Adrenal gland (tissue), 5 donors: ENCODE results near the gene EFNA2.

Experiments used
- POLR2A ChIP-seq, 2 donors: fragments of 450-650 bp; IDR thresholded peaks; one replicate each; pipeline ENCODE4 v1.6.1; 2017; ENCODE audit warnings: antibody characterized with exemption in 2 of 2, mild to moderate bottlenecking in 2 of 2, moderate library complexity in 1 of 2
- TF ChIP-seq, protein P1 (sequence below), 6 experiments: fragments of 450-650 bp in 4 of 6; fragments of 200-600 bp in 2 of 6; sonication (generic) in 1 of 6; IDR thresholded peaks; 1 replicate in 5 of 6; 2 replicates in 1 of 6; pipeline versions ENCODE4 v1.5.1 to v1.8.0; 2016 to 2021; ENCODE audit warnings: antibody characterized with exemption in 6 of 6, mild to moderate bottlenecking in 2 of 6, moderate library complexity in 1 of 6
- donor health status: DM: no; HTN: no; CAD: no.

DNA sequence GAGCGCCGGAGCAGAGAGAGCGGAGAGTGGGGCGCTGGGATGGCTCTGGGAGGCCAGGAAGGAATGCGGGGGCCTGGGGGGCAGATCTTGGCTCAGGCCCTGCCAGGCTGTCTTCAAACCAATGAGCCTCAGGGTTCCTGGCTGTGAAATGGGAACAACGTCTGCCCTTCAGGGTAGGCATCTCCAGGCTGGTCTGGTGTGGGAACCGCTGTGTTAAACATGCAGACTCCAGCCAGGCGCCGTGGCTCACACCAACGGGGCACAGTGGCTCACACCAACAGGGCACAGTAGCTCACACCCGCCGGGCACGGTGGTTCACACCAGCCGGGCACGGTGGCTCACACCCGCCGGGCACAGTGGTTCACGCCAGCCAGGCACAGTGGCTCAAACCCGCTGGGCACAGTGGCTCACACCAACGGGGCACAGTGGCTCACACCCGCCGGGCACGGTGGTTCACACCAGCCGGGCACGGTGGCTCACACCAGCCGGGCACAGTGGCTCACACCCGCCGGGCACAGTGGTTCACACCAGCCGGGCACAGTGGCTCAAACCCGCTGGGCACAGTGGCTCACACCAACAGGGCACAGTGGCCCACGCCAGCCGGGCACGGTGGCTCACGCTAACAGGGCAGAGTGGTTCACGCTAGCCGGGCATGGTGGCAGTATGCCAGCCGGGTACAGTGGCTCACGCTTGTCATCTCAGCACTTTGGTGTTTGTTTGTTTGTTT is 40.1 kb downstream of the EFNA2 start:
- TF ChIP-seq, protein P1, sequence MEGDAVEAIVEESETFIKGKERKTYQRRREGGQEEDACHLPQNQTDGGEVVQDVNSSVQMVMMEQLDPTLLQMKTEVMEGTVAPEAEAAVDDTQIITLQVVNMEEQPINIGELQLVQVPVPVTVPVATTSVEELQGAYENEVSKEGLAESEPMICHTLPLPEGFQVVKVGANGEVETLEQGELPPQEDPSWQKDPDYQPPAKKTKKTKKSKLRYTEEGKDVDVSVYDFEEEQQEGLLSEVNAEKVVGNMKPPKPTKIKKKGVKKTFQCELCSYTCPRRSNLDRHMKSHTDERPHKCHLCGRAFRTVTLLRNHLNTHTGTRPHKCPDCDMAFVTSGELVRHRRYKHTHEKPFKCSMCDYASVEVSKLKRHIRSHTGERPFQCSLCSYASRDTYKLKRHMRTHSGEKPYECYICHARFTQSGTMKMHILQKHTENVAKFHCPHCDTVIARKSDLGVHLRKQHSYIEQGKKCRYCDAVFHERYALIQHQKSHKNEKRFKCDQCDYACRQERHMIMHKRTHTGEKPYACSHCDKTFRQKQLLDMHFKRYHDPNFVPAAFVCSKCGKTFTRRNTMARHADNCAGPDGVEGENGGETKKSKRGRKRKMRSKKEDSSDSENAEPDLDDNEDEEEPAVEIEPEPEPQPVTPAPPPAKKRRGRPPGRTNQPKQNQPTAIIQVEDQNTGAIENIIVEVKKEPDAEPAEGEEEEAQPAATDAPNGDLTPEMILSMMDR (IDR thresholded peaks at IDR 0.05), result no peak
- TF ChIP-seq POLR2A (IDR thresholded peaks at IDR 0.05), result no peak
